Prostate gland (tissue), 2 donors: ENCODE measurements around the gene IL25. TPM values are rescaled to one million over a fixed set of nuclear protein-coding genes. Genes with fewer than 3 reads are reported as not detected.
A peak's percentile ranks its signal among the peaks of the same experiment; 100 is the strongest.
"Not testable (repeated sequence)": the region's sequence is repeated elsewhere in the genome, so short reads cannot be mapped to it uniquely, and the experiment has no call there.

Experiments used
- DNase-seq: peaks from one replicate; pipeline ENCODE4 v3.0.0-alpha.2; 2019; ENCODE audit warnings: low spot score
- H3K27ac ChIP-seq, 2 donors: fragments of 200-600 bp; sonication (generic); 2 replicates each; pipeline ENCODE4 v1.5.1; 2017 to 2019
- H3K27me3 ChIP-seq: fragments of 200-600 bp; sonication (generic); replicated peaks from 2 replicates; pipeline ENCODE4 v1.5.1; 2019; ENCODE audit not compliant: insufficient read depth
- H3K36me3 ChIP-seq, 2 donors: fragments of 200-600 bp; sonication (generic); 1 replicate in 1 of 2; 2 replicates in 1 of 2; pipeline versions ENCODE4 v1.5.1 to v1.8.1; 2017 to 2019
- H3K4me1 ChIP-seq: fragments of 200-600 bp; sonication (generic); replicated peaks from 2 replicates; pipeline ENCODE4 v1.5.1; 2019
- H3K4me3 ChIP-seq, 2 donors: fragments of 200-600 bp; sonication (generic); 2 replicates each; pipeline ENCODE4 v1.5.1; 2017 to 2019
- H3K9me3 ChIP-seq: fragments of 200-600 bp; sonication (generic); 2 replicates; pipeline ENCODE4 v1.5.1; 2017
- POLR2A ChIP-seq: fragments of 450-650 bp; IDR thresholded peaks from one replicate; pipeline ENCODE4 v1.6.1; 2016; ENCODE audit warnings: antibody characterized with exemption, mild to moderate bottlenecking
- POLR2AphosphoS5 ChIP-seq: sonication (generic); formaldehyde crosslinking; IDR thresholded peaks from one replicate; pipeline ENCODE4 v1.6.1; 2017; ENCODE audit warnings: antibody characterized with exemption
- WGBS: methylation state at CpG from one replicate; pipeline ENCODE4 v1.1.5; 2018; 5-methylcytosine and 5-hydroxymethylcytosine counted together
- intact Hi-C: fragments of 100-400 bp; cut with DNase I; formaldehyde crosslinking; loops from one replicate; pipeline ENCODE4 v1.14.2; 2022
- microRNA counts, 2 donors: library from miRNA; unstranded; fragments of <30 nt; microRNA quantifications; one replicate each; lab custom pipeline; 2016 to 2017
- microRNA-seq: library from miRNA; unstranded; fragments of <30 nt; microRNA quantifications from one replicate; pipeline ENCODE4, GENCODE V29; 2016
- small RNA-seq, 2 donors: library from RNA; depleted of rRNA; stranded (forward); fragments of <200 nt; gene quantifications; one replicate each; pipeline ENCODE3, GENCODE V24; 2016
- total RNA-seq, 2 donors: library from RNA; depleted of rRNA; stranded (reverse); fragments of >200 nt; gene quantifications; one replicate each; pipeline ENCODE4 v1.1.0, GENCODE V29; 2016
- TF ChIP-seq, protein P1 (sequence below), 4 experiments: fragments of 200-600 bp in 2 of 4; fragments of 450-650 bp in 2 of 4; sonication (generic) in 2 of 4; IDR thresholded peaks; 1 replicate in 3 of 4; 2 replicates in 1 of 4; pipeline ENCODE4 v1.5.1; 2016 to 2019; ENCODE audit warnings: antibody characterized with exemption in 4 of 4, mild to moderate bottlenecking in 2 of 4, moderate library complexity in 2 of 4

Gene IL25
- total RNA-seq, 2 donors from 2014 or later, result not detected

DNA sequence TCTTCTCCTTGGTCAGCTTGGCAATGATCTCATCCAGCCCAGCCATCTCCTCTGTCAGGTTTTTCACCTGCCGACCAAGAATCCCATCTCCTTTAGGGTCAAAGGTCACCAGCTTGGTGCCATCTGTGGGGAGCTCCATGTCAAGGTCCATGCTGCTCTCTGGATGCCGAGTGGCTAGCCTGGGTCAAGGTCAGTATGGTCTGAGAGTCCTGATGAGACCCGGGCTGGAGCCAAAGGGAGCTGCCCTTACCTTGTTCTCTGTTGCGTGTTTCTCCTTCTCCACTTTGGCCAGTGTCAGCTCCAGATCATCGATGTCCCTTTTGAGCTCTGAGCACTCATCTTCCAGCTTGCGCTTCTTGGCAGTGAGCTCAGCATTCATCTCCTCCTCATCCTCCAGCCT is 51.0 kb downstream of the IL25 start:
- no peak for DNase-seq
- H3K36me3 ChIP-seq, result no peaks in the 10 kb centered on the region
- no peaks in the 10 kb centered on the region for H3K4me1 ChIP-seq
- no peaks in the 10 kb centered on the region for H3K9me3 ChIP-seq
- 92% methylated on average over 6 of the region's 6 CpGs for WGBS
- TF ChIP-seq, protein P1, sequence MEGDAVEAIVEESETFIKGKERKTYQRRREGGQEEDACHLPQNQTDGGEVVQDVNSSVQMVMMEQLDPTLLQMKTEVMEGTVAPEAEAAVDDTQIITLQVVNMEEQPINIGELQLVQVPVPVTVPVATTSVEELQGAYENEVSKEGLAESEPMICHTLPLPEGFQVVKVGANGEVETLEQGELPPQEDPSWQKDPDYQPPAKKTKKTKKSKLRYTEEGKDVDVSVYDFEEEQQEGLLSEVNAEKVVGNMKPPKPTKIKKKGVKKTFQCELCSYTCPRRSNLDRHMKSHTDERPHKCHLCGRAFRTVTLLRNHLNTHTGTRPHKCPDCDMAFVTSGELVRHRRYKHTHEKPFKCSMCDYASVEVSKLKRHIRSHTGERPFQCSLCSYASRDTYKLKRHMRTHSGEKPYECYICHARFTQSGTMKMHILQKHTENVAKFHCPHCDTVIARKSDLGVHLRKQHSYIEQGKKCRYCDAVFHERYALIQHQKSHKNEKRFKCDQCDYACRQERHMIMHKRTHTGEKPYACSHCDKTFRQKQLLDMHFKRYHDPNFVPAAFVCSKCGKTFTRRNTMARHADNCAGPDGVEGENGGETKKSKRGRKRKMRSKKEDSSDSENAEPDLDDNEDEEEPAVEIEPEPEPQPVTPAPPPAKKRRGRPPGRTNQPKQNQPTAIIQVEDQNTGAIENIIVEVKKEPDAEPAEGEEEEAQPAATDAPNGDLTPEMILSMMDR (IDR thresholded peaks at IDR 0.05), result no peak
- TF ChIP-seq POLR2A (no peak), POLR2AphosphoS5 (no peak)
- H3K4me3 ChIP-seq, result no peak overlapping the region
- intact Hi-C loops, result no loop called here
- H3K27ac ChIP-seq, result no peak overlapping the region
- H3K27me3 ChIP-seq, result no peaks in the 10 kb centered on the region

DNA sequence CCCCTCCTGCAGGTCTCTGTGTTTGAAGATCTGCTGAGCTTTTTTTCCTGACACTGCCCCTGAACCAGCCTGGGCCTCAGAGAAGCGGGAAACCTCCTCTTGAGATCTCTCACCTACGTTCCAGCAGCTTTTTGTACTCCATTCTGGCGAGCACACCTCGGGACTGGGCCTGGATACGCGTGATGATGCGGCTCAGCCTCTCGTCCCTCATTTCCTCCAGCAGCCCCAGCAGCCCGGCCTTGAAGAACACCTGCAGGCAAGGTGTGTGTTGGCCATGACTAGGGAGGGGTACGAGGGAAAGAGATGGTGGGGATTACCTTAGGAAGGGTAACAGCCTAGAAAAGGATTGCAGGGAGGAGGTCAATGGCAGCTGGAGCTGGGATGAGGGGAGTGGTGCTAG is 52.6 kb downstream of the IL25 start:
- no peak overlapping the region for H3K27ac ChIP-seq
- WGBS, result 88% methylated on average over 10 of the region's 10 CpGs
- no peaks in the 10 kb centered on the region for H3K9me3 ChIP-seq
- no peaks in the 10 kb centered on the region for H3K4me1 ChIP-seq
- DNase-seq, result no peak
- H3K4me3 ChIP-seq, result no peak overlapping the region
- intact Hi-C loops, result no loop called here
- no peaks in the 10 kb centered on the region for H3K36me3 ChIP-seq
- no peak for TF ChIP-seq POLR2A
- H3K27me3 ChIP-seq, result no peaks in the 10 kb centered on the region

DNA sequence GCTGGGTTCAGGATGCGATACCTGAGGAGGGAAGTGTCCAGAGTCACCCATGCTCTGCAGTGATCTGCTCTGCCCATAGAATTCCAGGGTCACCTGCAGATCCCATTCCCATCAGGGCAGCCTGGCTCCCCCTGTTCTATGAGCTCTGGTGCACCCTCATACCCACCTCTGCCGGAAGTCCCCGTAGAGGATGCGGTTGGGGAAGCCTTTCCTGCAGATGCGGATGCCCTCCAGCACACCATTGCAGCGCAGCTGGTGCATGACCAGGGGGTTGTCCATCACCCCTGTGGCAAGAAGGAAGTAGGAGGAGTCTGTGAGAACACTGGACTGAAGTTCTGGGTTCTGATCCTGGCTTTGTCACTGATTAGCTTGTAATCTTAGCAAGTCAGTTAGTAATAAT is 53.2 kb downstream of the IL25 start:
- H3K27ac ChIP-seq, H3K36me3 ChIP-seq: not testable (repeated sequence)
- WGBS, result 90% methylated on average over 6 of the region's 6 CpGs

More for the DNA sequence above, 53.2 kb downstream of the IL25 start:
- H3K27me3 ChIP-seq, H3K9me3 ChIP-seq, H3K4me3 ChIP-seq, intact Hi-C loops, DNase-seq, H3K4me1 ChIP-seq: not testable (repeated sequence)

MicroRNAs within 50 kb of the gene (microRNA counts, 767-probe panel; counts per million panel counts)
- microRNA hsa-miR-208a (lab: Ali Mortazavi, UCI) (0 to 431 counts per million in 2 donors), microRNA hsa-miR-208b (lab: Ali Mortazavi, UCI) (0 to 431 counts per million in 2 donors)

Small RNA genes lying within 50 kb of the gene (microRNA-seq; reads per million reads assigned to microRNA genes)
- 0.50 reads per million for gene MIR208A
- gene MIR208B, result 3.5 reads per million, percentile 39 among the genes with 10 or more reads in this experiment

Small RNA genes lying within 50 kb of the gene (small RNA-seq; reads per million reads assigned to genes)
- gene MIR208A (0 to 0.19 reads per million in 2 donors), gene MIR208B (0 to 0.19 reads per million in 2 donors)

Other genes with a start within 250 kb of the IL25 start
- gene SLC7A8, start 189.1 kb upstream of the IL25 start, total RNA-seq, result 100 to 1,000 TPM; 119 to 143 TPM
- 10 to 100 TPM in 1 of 2 donors, not detected in 1; 21.1 TPM for gene RNF212B, start 134.9 kb upstream of the IL25 start, total RNA-seq
- gene HOMEZ, start 86.7 kb upstream of the IL25 start, total RNA-seq, result 10 to 100 TPM; 15.3 to 22.0 TPM
- gene PPP1R3E, start 70.0 kb upstream of the IL25 start, total RNA-seq, result 10 to 100 TPM in 1 of 2 donors, 1 to 10 TPM in 1; 4.9 to 20.2 TPM
- gene BCL2L2, start 66.0 kb upstream of the IL25 start, total RNA-seq, result 10 to 100 TPM; 45.4 to 87.3 TPM
- 100 to 1,000 TPM in 1 of 2 donors, 10 to 100 TPM in 1; 62.7 to 113 TPM for gene PABPN1, start 51.4 kb upstream of the IL25 start, total RNA-seq
- 100 to 1,000 TPM; 207 to 351 TPM for gene SLC22A17, start 19.9 kb upstream of the IL25 start, total RNA-seq
- 10 to 100 TPM; 26.5 to 53.2 TPM for gene EFS, start 7.6 kb upstream of the IL25 start, total RNA-seq
- 1 to 10 TPM in 1 of 2 donors, not detected in 1; 1.5 TPM for gene CMTM5, start 4.2 kb downstream of the IL25 start, total RNA-seq
- gene MYH6, start 35.5 kb downstream of the IL25 start, total RNA-seq, result 1 to 10 TPM in 1 of 2 donors, not detected in 1; 3.1 TPM
- gene MYH7, start 62.9 kb downstream of the IL25 start, total RNA-seq, result 10 to 100 TPM in 1 of 2 donors, under 1 TPM in 1; 0.28 to 40.1 TPM
- 10 to 100 TPM; 33.7 to 37.0 TPM for gene NGDN, start 96.9 kb downstream of the IL25 start, total RNA-seq
- gene ZFHX2, start 179.0 kb downstream of the IL25 start, total RNA-seq, result 1 to 10 TPM; 2.5 to 3.1 TPM
- 10 to 100 TPM; 22.5 to 45.4 TPM for gene THTPA, start 183.5 kb downstream of the IL25 start, total RNA-seq
- gene AP1G2, start 195.0 kb downstream of the IL25 start, total RNA-seq, result 100 to 1,000 TPM in 1 of 2 donors, 10 to 100 TPM in 1; 95.3 to 134 TPM
- 10 to 100 TPM in 1 of 2 donors, 1 to 10 TPM in 1; 8.5 to 17.8 TPM for gene JPH4, start 206.0 kb downstream of the IL25 start, total RNA-seq